ENCODE results near the gene FGD3.
"Not testable (repeated sequence)": the region's sequence is repeated elsewhere in the genome, so short reads cannot be mapped to it uniquely, and the experiment has no call there.

FGD3 gene

DNA sequence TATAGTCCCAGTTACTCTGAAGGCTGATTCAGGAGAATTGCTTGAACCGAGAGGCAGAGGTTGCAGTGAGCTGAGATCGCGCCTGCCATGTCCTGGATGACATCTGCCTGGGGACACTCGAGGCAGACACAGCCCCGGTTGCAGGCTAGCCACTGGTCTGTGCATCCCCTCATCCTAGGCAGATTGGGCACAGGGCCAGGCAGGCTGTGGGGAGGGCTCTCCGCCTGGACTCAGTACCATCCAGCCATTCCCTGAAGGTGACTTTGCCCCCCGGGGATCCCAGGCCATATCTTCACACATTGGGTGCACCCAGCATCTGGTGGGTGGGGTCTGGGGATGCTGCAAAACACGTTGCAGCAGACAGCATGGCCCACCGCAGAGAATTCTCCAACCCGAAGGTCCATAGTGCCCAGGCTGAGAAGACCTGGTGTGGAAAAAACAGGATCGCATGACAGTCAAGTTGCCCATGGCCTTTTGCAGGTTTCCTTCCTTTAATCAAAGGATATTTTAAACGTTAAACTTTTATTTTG, 60.3 kb downstream of the FGD3 start:
- no peak for DNase-seq (ENCODE audit: low spot score)

DNA sequence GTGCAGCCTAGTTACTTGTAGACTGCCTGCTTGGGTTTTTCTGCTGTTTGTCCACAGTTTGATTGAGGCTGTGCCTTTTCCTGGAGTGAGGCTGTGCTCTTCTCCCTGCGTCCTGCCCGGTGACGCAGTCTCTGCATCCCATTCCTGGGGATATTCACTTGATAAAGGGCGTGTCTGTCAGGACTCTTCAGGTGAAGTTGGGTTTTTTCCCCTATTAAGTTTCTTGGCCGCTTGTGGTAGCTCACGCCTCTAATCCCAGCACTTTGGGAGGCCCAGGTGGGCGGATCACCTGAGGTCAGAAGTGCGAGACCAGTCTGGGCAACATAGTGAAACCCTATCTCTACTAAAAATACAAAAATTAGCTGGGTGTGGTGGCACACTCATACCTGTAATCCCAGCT, 61.1 kb downstream of the FGD3 start:
- no peak for DNase-seq (ENCODE audit: low spot score)

DNA sequence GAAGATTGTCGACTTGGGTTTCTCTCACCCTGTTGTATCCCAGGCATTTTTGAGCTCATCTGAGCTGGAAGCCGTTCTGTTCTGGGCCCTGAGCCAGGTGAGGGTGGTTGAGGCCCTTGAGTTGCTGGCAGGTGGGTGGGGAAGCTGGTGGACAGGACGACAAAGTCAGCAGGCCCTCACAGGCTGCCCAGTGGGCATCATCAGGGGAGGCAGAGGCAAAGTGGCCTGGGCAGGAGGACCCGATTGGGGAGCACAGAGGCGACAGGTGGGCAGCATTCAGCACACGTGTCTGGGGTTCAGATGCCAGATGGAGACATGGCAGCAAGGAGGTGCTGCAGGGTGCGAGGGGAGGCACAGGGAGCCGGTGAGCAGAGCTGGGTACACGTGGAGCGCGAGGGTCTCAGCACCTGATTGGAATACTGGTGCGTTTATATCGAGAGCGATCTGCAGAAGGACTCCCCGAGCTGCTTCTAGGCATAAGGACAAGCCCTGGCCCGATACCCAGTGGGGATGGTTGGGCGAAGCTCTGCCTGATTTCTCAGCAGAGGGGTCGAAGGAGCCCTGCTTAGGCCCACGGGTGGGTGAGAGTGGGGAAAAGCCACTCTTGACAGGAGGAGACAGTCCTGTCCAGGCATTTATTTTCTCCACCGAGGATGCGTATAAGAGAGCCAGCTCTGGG, 62.2 kb downstream of the FGD3 start:
- no peak for DNase-seq (ENCODE audit: low spot score)

DNA sequence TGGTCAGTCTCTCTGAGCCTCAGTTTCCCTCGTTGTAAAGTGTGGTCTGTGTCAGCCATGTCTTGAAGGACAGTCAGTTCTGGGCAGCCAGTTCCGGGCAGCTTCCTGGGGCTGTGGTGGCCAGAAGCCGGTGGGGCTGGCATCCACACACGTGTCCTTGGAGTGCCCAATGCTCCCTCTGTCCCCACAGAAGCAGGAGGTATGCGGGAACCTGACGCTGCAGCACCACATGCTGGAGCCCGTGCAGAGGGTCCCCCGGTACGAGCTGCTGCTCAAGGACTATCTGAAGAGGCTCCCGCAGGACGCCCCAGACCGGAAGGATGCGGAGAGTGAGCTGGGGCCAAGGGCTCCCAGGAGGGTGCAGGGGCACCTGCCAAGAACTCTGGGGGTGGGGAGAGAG, 62.7 kb downstream of the FGD3 start:
- no peak for DNase-seq (ENCODE audit: low spot score)

DNA sequence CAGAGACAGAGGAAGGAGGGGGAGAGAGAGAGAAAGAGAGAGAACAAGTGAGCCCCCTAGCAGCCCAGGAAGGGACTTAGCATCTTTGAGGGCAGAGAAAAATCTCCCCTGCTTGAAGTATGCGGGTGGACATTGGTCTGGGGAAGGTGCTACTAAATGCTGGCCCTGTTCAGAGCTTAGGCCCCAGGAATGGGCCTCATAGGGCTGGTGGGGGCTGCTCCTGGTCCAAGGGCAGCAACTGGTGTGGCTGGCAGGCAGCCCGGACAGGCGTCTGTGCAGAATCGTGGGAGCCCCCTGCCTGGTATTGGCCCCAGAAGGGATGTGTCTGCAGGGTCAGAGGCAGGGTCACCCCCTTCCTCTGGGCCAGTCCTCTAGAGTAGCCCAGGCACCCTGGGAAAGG, 63.4 kb downstream of the FGD3 start:
- DNase-seq (ENCODE audit: low spot score), result no peak

DNA sequence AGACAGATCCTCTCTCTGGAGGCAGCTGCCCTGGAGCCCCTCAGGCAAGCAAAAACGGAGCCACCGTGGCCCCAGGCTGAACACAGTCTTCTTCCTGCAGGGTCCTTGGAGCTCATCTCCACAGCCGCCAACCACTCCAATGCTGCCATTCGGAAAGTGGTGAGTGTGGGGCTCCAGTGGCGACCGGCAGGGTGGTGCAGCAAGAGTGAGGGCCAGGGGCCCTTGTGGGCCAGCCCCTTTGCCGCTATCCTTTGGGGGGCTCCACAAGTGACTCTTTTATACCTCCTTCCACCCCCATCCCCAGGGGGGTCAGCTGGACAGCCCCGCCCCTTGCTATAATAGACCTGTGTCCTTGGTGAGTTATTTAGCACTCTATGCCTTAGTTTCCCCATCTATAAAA, 63.8 kb downstream of the FGD3 start:
- no peak for DNase-seq (ENCODE audit: low spot score)

DNA sequence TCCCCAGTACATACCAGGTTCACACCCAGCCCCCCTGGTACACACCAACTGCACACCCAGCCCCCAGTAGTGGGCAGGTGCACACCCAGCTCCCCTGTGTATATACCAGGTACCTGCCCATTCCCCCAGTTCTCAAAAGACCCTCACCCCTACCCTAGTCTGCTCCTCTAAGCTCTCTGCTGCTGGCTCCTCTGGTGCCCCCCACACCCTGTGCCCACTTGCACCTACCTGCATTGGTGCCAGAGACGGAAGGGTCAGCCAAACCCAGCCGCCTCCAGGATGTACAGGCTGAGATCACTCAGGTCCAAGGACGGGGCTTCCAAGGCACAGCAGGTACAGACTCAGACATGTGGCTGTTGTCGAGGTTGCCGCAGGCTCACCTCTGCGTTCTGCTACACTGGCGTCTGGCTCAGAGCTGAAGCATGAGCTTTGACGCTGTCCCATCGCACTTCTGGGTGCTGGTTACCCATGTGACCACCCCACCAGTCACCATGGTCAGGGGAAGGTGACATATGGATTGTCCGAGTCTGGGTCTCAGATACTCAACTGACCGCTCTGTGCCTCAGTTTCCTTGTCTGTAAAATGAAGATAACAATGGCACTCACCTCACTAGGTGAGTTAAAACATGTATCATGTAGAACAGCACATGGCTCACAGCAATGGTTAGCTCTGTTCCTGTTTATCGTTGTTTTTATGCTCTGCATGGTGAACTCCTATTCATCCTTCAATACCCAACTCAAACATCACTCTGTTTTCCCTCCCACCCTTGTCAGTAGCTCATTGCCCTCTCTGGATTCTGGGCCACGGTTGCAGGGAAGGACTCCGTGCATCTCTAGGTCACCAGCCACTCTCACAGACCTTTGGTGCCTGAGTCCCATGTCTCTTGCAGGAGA, 65.9 kb downstream of the FGD3 start:
- DNase-seq (ENCODE audit: low spot score), result no peak

DNA sequence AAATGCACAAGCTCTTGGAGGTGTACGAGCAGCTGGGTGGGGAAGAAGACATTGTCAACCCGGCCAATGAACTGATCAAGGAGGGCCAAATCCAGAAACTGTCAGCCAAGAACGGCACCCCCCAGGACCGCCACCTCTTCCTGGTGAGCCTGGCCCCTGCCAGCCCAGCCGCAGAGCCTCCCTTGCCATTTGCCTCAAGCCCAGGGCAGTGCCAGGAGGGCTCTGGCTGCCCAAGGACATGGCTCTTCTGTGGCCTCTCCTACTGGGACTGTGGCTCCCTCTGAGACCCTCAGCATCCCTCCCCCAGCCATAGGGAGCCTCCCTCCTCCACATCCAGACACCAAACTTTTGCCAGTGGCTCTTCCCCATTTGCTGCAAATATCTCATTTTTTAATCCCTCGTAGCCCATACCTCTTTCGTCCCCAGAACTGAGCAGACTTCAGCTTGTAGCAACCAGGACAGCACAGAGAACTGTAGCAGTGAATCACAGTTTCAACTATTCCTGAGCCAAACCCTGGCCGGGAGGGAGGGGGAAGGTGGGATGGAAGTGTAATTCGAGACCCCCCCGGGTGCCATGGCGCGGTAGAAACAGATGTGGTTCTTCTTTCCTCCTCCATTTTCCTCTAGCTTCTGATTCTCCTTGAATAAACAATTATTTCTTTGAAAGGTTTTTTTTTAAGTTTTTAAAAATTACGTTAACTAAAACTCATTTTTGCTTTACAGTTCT, 66.7 kb downstream of the FGD3 start:
- no peak for DNase-seq (ENCODE audit: low spot score)

DNA sequence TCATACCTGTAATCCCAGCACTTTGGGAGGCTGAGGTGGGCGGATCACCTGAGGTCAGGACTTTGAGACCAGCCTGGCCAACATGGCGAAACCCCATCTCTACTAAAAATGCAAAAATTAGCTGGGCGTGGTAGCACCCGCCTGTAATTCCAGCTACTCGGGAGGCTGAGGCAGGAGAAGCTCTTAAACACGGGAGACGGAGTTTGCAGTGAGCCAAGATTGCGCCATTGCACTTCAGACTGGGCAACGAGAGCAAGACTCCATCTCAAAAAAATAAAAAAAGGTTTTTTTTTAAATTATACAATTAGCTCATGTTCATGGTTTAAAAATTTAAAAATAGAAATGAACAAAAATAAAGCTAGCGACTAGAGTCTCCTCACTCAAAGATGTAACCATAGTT, 67.9 kb downstream of the FGD3 start:
- DNase-seq (ENCODE audit: low spot score), result not testable (repeated sequence)

DNA sequence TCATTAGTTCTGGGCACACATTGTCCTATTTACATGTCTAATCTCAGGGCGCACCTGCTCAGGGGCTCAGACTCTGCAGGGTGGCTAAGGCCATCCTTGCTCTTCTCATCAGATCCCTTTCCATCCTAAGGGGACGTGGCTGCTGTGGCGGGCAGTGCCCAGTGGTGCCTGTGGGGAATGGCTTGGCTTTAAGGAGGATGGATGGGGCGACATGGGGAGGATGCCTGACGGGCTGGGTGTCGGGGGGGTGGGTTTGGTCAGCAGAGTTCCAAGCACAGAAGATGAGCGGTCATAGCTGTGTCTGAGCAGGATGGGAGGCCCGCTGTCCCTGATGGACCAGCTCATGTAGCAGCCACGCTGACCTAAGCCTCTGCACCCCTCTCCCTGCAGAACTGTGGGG, 70.3 kb downstream of the FGD3 start:
- DNase-seq (ENCODE audit: low spot score), result no peak

DNA sequence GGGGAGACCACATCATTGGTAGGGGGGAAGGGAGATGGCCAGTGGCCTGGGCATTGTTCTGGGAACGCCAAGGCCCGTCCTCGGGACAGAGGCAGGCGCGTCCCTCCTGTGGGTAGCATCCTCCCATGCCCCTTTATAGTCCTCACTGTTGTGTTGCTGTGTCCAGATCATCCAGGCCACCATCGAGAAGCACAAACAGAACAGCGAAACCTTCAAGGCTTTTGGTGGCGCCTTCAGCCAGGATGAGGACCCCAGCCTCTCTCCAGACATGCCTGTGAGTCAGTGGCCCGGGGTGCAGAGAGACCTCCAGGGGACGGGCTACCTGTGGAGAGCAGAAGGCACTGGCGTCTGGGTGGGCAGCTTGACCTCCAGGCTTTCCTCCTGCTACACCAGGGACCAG, 72.8 kb downstream of the FGD3 start:
- DNase-seq (ENCODE audit: low spot score), result no peak

DNA sequence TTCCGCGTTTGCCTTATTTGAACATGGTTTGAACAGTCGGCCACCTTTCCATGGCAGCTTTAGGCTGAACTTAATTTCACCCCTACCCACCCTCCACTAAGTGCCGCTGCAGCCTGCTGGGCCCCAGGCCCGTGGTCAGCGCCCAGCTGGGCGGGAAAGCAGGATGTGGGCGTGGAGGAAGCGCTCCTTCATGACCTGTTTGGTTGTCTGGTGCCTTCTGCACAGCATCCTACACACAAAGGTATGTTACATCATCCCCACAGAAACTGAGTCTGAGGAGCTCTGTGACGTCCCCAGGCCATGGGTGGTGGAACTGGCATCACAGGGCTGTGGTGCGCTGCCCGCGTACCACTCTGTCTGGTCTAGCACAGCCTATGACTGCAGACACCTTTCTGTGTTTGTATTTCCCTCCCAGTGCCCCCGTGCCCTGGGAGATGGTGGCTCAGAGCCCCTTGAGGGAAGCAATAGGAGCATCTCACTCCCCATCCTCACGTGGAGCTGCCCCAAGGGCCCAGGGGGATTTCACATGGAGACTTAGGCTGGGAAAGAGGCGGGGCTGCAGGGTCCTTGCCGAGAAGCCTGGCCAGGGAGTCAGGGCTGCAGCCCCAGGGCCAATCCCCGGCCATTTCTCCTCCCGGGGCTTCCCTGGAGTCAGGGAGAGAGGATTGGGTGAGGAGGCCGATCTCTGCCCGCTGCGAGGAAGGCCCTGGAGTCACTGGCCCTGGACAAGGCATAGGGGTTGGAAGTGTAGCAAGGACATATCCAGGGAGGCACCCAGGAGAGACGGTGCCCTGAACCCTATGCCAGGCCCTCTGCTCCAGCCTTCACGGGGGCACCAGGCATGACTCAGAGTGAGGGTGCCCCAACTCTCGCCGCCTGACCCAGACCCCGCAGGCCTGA, 73.7 kb downstream of the FGD3 start:
- no peak for DNase-seq (ENCODE audit: low spot score)

DNA sequence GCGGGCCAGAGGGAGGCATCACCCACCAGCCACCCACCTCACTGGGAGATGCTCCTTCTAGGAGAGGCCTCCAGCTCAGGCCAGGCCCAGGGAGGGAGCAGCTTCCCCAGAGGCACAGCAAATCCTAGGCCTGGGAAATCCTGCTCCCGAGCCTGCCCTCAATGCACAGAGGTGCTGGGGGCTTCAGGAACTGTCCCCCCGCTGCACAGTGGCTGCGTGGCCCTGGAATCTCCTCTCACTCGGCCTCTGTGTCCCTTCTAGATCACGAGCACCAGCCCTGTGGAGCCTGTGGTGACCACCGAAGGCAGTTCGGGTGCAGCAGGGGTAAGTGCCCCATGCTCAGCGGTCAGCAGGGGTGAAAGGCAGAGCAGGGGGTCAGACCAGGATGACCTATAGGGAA, 74.7 kb downstream of the FGD3 start:
- DNase-seq (ENCODE audit: low spot score), result no peak

DNA sequence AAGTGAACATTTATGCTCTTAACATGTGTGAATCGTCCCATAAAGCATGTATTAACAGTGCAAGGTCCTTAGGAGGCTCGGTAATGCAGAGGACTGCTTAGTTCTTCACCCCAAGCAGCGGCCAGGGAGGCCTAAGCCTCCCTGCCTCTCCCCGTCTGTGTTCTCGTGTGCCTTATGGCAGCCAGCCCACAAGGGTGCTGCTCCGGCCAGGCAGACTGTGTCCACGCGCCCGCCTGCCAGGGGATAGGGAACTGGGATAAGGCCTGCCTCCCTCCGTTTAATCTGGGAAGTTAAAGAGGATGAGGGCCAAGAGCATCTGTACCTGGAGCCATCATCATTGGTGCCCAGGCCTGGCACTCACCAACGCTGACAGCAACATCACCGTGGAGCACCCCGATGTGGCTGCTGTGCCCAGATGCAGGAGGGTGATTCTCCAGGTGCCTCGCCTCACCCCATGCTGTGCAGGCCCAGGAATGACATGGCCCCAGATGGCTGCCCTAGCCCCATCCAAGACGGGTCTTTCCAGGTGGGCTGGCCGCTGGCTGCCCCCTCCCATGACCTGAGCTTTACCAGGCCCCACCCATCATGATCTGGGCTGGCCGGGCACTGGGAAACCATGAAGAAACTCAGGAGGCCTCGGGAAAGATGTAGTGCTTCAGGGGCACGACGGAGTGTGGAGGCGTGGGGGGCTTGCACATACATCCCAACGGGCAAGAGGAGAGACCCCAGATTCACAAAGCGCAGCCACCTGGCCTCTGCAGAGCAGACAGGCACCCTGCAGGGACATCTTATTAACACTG, 75.6 kb downstream of the FGD3 start:
- no peak for DNase-seq (ENCODE audit: low spot score)

DNA sequence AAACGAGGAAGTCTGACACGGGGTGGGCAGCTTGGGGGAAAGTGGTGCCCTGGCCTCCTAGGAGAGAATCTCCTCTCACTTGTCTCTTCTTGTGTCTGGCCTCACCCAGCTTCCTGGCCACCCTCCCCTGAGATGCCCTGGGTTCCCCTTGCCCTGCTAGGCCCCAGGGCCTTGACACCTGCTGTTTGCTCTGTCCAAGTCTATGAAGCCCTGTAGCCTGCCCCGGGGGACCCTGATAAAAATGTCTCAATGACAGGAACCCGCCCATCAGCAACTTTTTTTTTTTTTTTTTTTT, 76.1 kb downstream of the FGD3 start:
- no peak for DNase-seq (ENCODE audit: low spot score)

DNA sequence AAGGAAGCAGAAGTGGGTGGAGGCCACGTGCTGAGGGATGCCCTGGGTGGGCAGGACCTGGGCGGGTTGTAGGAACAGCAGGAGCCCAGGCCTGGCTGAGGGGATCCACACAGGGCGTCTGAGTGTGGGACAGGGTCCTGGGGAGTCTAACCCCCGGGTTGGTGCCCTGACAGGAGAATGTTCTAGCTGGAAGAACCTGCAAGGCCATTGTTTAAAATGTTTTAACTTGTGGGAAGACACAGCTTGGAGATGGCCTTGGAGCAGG, 77.3 kb downstream of the FGD3 start:
- no peak for DNase-seq (ENCODE audit: low spot score)

DNA sequence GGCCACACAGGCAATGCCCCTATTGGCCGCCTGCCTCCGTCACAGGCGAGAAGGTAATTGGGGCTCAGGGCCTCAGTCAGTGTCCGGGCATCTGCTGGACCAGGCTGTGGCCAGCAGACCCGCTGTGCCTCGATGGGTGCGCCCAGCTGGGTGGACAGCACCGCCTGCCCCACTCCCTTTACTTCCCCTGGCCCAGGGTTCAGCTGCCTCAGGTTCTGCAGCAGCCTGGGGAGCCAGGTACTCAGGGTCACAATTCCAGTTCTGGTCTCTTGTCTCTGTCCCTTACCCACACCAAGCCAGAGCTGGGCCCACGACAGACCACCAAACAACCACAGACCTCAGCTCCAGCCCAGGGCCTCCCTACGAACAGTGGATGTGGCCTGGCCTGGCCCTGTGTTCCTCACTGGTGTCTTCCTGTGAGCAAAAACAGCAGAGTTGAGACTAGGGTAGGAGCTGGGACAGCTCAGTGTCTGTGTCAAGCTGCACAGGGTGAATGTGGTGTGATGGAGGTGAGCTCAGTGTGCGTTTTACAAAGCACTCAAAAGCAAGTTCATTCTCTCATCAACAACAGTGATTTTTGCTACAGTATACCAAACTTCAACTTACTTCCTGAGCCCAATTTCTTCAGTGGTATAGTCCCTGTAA, 77.8 kb downstream of the FGD3 start:
- no peak for DNase-seq (ENCODE audit: low spot score)

DNA sequence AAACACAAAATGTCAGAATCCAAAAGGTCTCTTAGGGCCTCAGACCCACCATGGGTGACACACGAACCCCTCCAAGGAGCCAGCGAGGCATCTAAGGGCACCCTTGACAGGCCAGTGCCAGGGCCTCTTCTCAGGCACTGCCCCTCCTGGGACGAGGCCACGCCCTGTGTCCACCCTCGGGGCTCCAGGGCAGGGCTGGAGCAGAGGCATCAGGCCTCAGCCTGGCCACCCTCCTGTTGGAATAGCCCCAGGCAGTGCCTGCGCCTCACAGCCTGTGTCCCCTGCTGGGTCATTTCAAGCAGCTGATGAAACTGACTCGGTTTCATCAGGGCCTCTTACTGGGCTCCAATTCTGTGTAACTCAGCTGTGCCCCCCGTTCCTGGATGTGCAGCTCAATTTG, 78.4 kb downstream of the FGD3 start:
- no peak for DNase-seq (ENCODE audit: low spot score)

DNA sequence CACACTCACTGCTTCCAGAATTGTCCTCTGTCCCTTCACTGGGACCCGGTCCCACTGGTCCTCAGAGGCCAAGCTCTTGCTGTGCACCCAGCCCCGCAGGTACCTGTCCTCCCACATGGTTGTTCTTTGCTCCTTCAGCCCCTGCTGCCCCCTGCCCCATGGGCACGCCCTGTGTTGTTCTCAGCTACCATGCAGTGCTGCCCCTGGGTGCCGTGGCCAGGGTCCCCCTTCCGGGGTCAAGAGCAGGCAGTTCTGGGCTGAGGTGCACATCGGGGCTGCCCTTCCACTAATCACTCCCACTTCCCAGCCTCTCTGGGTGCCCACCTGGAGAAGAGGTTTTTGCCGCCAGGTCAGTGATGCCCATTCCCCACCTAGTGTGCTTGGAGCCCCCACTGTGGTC, 79.3 kb downstream of the FGD3 start:
- no peak for DNase-seq (ENCODE audit: low spot score)

DNA sequence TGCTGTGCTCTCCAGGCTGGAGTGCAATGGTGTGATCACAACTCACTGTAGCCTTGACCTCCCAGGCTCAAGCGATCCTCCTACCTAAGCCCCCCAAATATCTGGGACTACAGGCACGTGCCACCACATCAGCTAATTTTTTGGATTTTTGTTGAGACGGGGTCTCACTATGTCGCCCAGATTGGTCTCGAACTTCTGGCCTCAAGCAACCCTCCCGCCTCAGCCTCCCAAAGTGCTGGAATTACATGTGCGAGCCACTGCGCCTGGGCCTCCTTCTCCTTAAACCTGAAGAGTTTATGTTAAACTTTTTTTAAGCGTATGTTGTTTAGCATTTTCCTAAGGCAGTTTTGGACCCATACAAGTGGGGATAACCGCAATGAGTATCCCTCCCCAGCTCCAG, 80.4 kb downstream of the FGD3 start:
- DNase-seq (ENCODE audit: low spot score), result no peak

DNA sequence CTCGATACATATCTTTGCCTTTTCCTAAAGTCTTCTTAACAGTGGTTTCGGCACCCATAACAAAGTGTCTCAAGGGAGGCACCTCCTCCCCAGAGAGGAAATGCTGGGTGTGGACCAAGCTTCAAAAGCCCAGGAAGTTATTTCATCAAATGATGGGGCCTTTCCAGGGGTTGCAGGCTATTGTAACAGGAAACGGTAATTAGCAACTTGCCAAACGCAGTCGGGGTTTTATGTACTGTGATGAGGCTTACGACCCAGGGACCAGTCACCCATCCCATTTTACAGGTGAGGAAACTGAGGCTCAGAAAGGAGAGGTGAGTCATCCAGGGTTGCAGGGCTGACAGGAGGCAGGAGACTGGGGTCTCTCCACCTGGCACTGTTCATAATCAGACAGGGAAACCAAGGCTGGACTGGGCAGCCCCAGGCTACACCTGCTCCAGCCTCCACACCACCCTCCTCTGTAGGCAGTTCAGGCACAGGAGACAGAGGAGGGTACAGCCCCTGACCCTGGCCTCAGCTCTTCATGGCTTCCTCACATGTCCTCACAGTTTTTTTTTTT, 81.2 kb downstream of the FGD3 start:
- no peak for DNase-seq (ENCODE audit: low spot score)

All from GM03348 (cell line).